Neural cell (in vitro differentiated cells): Measurements from ENCODE around the gene SFRP2. TPM values are rescaled to one million over a fixed set of nuclear protein-coding genes. Genes with fewer than 3 reads are reported as not detected.

ENCODE experiments used
- H2AFZ ChIP-seq: fragments of 200-600, 300-800 bp; sonication (generic), shearing (Covaris generic); 2 replicates; pipeline ENCODE4 v1.6.0; 2014; ENCODE audit warnings: low read depth, mild to moderate bottlenecking, antibody characterized with exemption, low read length, moderate library complexity
- H3F3A ChIP-seq: fragments of 200-600 bp; shearing (Covaris generic); 2 replicates; pipeline ENCODE4 v1.6.1; 2016; ENCODE audit warnings: mild to moderate bottlenecking, moderate library complexity, mixed read lengths, antibody characterized with exemption, low read length; ENCODE audit not compliant: insufficient read depth, poor library complexity, severe bottlenecking
- H3K27ac ChIP-seq: fragments of 200-600, 300-800 bp; sonication (generic), shearing (Covaris generic); 2 replicates; pipeline ENCODE4 v1.5.1; 2014; ENCODE audit warnings: mild to moderate bottlenecking, low read length, moderate library complexity
- H3K27me3 ChIP-seq: fragments of 300-800, 200-600 bp; sonication (generic), shearing (Covaris generic); 2 replicates; pipeline ENCODE4 v1.6.0; 2014; ENCODE audit warnings: mild to moderate bottlenecking, low read depth, low read length, moderate library complexity; ENCODE audit not compliant: insufficient read depth
- H3K36me3 ChIP-seq: fragments of 300-800, 200-600 bp; sonication (generic), shearing (Covaris generic); 2 replicates; pipeline ENCODE4 v1.5.1; 2014; ENCODE audit warnings: mild to moderate bottlenecking, antibody characterized with exemption, low read length, moderate library complexity; ENCODE audit not compliant: insufficient read depth
- H3K4me2 ChIP-seq: fragments of 300-800, 200-600 bp; sonication (generic), shearing (Covaris generic); 2 replicates; pipeline ENCODE4 v1.6.0; 2014; ENCODE audit warnings: mild to moderate bottlenecking, low read length
- H3K4me3 ChIP-seq: fragments of 300-800, 200-600 bp; sonication (generic), shearing (Covaris generic); 2 replicates; pipeline ENCODE4 v1.5.1; 2014; ENCODE audit warnings: mild to moderate bottlenecking, low read length, moderate library complexity
- H3K79me2 ChIP-seq: fragments of 200-600 bp; shearing (Covaris generic); replicated peaks from 2 replicates; pipeline ENCODE4 v1.6.0; 2014; ENCODE audit warnings: mild to moderate bottlenecking, low read length, moderate library complexity; ENCODE audit not compliant: insufficient read depth
- H3K9ac ChIP-seq: fragments of 300-800, 200-600 bp; sonication (generic), shearing (Covaris generic); 2 replicates; pipeline ENCODE4 v1.6.1; 2016; ENCODE audit warnings: mild to moderate bottlenecking, low read length, mixed read lengths
- H3K9me2 ChIP-seq: fragments of 200-600 bp; shearing (Covaris generic); 2 replicates; pipeline ENCODE4 v1.6.1; 2016; ENCODE audit warnings: mild to moderate bottlenecking, low read length, mixed read lengths; ENCODE audit not compliant: insufficient read depth
- H3K9me3 ChIP-seq: fragments of 200-600, 300-800 bp; sonication (generic), shearing (Covaris generic); 2 replicates; pipeline ENCODE4 v1.6.1; 2016; ENCODE audit warnings: mild to moderate bottlenecking, mixed run types, low read length, moderate library complexity, mixed read lengths
- H4K20me1 ChIP-seq: fragments of 200-600 bp; shearing (Covaris generic); 2 replicates; pipeline ENCODE4 v1.6.1; 2016; ENCODE audit warnings: mild to moderate bottlenecking, mixed run types; ENCODE audit not compliant: insufficient read depth
- EP300 ChIP-seq: fragments of 450-650 bp; conservative IDR thresholded peaks from 2 replicates; pipeline ENCODE4 v1.6.1; 2014; ENCODE audit warnings: antibody characterized with exemption, mild to moderate bottlenecking, moderate library complexity; ENCODE audit not compliant: poor library complexity, severe bottlenecking
- EZH2 ChIP-seq: fragments of 200-600, 300-800 bp; shearing (Covaris generic), sonication (generic); IDR thresholded peaks from 2 replicates; pipeline ENCODE4 v1.6.1; 2014; ENCODE audit warnings: antibody characterized with exemption, low read length, borderline replicate concordance, mild to moderate bottlenecking; ENCODE audit not compliant: insufficient read depth, poor library complexity, severe bottlenecking
- MXI1 ChIP-seq: fragments of 450-650 bp; conservative IDR thresholded peaks from 2 replicates; pipeline ENCODE4 v1.6.1; 2014; ENCODE audit warnings: antibody characterized with exemption, mild to moderate bottlenecking; ENCODE audit not compliant: poor library complexity, severe bottlenecking
- POLR2AphosphoS5 ChIP-seq: IDR thresholded peaks from 2 replicates; pipeline ENCODE4 v1.6.1; 2012
- RAD21 ChIP-seq: fragments of 450-650 bp; conservative IDR thresholded peaks from 2 replicates; pipeline ENCODE4 v1.6.1; 2014; ENCODE audit warnings: antibody characterized with exemption, mild to moderate bottlenecking, moderate library complexity
- SMC3 ChIP-seq: fragments of 450-650 bp; conservative IDR thresholded peaks from 2 replicates; pipeline ENCODE4 v1.6.1; 2014; ENCODE audit warnings: antibody characterized with exemption, mild to moderate bottlenecking, moderate library complexity; ENCODE audit not compliant: poor library complexity
- TAF1 ChIP-seq: IDR thresholded peaks from 2 replicates; pipeline ENCODE4 v1.6.1; 2012; ENCODE audit warnings: low read depth
- polyA plus RNA-seq: library from polyadenylated mRNA; depleted of rRNA; stranded (reverse); fragments of >200 nt; gene quantifications from 2 replicates; pipeline ENCODE4 v1.2.3, GENCODE V29; 2014
- TF ChIP-seq, protein P1 (sequence below): IDR thresholded peaks from 2 replicates; pipeline ENCODE4 v1.6.1; 2012; ENCODE audit warnings: borderline replicate concordance
- TF ChIP-seq, protein P2 (sequence below): fragments of 450-650 bp; IDR thresholded peaks from 2 replicates; pipeline ENCODE4 v1.5.1; 2014; ENCODE audit warnings: antibody characterized with exemption, mild to moderate bottlenecking, moderate library complexity; ENCODE audit not compliant: poor library complexity, severe bottlenecking

SFRP2 gene
- polyA plus RNA-seq, 1 donor from 2014 or later: 0.51 TPM

DNA sequence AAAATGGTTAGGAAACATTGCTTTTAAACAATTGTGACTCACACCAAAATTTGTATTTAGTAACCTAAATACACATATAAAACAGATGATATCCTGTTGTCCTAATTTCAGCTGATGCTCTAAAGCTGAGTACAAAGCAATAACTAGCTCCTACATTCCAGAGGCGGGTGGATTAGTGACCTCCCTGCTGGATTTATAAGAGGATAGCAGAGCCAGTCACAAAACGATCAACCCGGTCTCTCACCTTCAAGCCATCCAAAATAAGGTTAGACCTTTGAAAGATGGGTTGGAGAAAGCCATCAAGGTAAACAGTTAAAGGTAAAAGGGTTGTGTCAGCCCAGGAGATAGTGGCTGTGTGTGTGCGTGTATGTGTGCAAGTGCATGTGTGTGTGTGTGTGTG is 43.2 kb upstream of the SFRP2 start:
- Histone ChIP-seq H3K9me3 (no peaks in the 10 kb centered on the region), H3K79me2 (no peaks in the 10 kb centered on the region), H3K4me3 (no peak overlapping the region), H3K27ac (no peak overlapping the region), H3K27me3 (no peaks in the 10 kb centered on the region), H2AFZ (no peak overlapping the region), H3K36me3 (no peaks in the 10 kb centered on the region), H4K20me1 (no peaks in the 10 kb centered on the region), H3F3A (no peaks in the 10 kb centered on the region), H3K4me2 (no peak overlapping the region), H3K9ac (no peak overlapping the region), H3K9me2 (no peaks in the 10 kb centered on the region)
- TF ChIP-seq RAD21: no peak
- no peak for TF ChIP-seq MXI1
- TF ChIP-seq POLR2AphosphoS5: no peak
- TF ChIP-seq EZH2: no peak
- TF ChIP-seq EP300: no peak

DNA sequence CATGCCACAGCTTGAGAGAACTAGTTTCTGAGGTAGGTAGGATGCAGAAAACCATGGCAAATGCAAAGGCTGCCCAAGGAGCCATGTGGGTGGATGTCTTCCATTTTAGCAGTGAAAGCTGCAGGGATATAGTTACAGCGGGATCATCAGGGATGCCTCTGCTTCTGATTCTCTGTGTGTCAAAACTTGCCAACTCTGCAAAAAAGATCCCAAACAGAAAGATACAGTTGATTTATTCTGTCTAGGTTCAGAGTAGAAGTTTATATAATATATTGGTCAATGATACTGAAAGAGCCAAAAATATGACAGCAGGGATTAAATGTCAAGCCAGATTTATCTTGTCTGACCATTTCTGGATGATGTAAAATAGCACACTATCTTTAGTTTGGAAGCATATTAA is 42.4 kb upstream of the SFRP2 start:
- Histone ChIP-seq H3K4me2 (no peak overlapping the region), H3K27ac (no peak overlapping the region), H3K79me2 (no peaks in the 10 kb centered on the region), H3K4me3 (no peak overlapping the region), H3K9ac (no peak overlapping the region), H3K9me3 (no peaks in the 10 kb centered on the region), H3F3A (no peaks in the 10 kb centered on the region), H2AFZ (no peak overlapping the region), H4K20me1 (no peaks in the 10 kb centered on the region), H3K9me2 (no peaks in the 10 kb centered on the region), H3K27me3 (no peaks in the 10 kb centered on the region), H3K36me3 (no peaks in the 10 kb centered on the region)
- TF ChIP-seq MXI1 (no peak), RAD21 (no peak), POLR2AphosphoS5 (no peak), TAF1 (no peak), EP300 (no peak), EZH2 (no peak), SMC3 (no peak)
- TF ChIP-seq, protein P1, sequence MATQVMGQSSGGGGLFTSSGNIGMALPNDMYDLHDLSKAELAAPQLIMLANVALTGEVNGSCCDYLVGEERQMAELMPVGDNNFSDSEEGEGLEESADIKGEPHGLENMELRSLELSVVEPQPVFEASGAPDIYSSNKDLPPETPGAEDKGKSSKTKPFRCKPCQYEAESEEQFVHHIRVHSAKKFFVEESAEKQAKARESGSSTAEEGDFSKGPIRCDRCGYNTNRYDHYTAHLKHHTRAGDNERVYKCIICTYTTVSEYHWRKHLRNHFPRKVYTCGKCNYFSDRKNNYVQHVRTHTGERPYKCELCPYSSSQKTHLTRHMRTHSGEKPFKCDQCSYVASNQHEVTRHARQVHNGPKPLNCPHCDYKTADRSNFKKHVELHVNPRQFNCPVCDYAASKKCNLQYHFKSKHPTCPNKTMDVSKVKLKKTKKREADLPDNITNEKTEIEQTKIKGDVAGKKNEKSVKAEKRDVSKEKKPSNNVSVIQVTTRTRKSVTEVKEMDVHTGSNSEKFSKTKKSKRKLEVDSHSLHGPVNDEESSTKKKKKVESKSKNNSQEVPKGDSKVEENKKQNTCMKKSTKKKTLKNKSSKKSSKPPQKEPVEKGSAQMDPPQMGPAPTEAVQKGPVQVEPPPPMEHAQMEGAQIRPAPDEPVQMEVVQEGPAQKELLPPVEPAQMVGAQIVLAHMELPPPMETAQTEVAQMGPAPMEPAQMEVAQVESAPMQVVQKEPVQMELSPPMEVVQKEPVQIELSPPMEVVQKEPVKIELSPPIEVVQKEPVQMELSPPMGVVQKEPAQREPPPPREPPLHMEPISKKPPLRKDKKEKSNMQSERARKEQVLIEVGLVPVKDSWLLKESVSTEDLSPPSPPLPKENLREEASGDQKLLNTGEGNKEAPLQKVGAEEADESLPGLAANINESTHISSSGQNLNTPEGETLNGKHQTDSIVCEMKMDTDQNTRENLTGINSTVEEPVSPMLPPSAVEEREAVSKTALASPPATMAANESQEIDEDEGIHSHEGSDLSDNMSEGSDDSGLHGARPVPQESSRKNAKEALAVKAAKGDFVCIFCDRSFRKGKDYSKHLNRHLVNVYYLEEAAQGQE: no peak
- TF ChIP-seq, protein P2, sequence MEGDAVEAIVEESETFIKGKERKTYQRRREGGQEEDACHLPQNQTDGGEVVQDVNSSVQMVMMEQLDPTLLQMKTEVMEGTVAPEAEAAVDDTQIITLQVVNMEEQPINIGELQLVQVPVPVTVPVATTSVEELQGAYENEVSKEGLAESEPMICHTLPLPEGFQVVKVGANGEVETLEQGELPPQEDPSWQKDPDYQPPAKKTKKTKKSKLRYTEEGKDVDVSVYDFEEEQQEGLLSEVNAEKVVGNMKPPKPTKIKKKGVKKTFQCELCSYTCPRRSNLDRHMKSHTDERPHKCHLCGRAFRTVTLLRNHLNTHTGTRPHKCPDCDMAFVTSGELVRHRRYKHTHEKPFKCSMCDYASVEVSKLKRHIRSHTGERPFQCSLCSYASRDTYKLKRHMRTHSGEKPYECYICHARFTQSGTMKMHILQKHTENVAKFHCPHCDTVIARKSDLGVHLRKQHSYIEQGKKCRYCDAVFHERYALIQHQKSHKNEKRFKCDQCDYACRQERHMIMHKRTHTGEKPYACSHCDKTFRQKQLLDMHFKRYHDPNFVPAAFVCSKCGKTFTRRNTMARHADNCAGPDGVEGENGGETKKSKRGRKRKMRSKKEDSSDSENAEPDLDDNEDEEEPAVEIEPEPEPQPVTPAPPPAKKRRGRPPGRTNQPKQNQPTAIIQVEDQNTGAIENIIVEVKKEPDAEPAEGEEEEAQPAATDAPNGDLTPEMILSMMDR: no peak
